ENCODE data around the gene CENPM.

CENPM gene

GRCh38 chr22:41904450-41905410 is 42.2 kb downstream of the CENPM start:
- DNase-seq = peak in 2 of 10 donors; percentile 71 to 83
- intact Hi-C loops (cut with DNase I) = no loop called here

GRCh38 chr22:41902932-41903421 is 44.0 kb downstream of the CENPM start:
- intact Hi-C loops (cut with DNase I) = no loop called here
- peak in 4 of 10 donors; percentile 19 to 83 (median 54) for DNase-seq

- intact Hi-C loops (cut with DNase I) = no loop called here
- peak in 1 of 10 donors; percentile 69 for DNase-seq
Measured at GRCh38 chr22:41902016-41902415, 44.9 kb downstream of the CENPM start.

GRCh38 chr22:41900652-41901312 is 46.2 kb downstream of the CENPM start:
- DNase-seq = peak in 2 of 10 donors; percentile 30 to 64
- intact Hi-C loops (cut with DNase I) = no loop called here

- intact Hi-C loops (cut with DNase I) = no loop called here
- DNase-seq = peak in 1 of 10 donors; percentile 67
Measured at GRCh38 chr22:41899992-41900651, 46.8 kb downstream of the CENPM start.

- no peak for DNase-seq
- intact Hi-C loops (cut with DNase I) = no loop called here
Measured at GRCh38 chr22:41899110-41899509, 47.8 kb downstream of the CENPM start.

GRCh38 chr22:41898645-41899044 is 48.3 kb downstream of the CENPM start:
- DNase-seq = peak in 2 of 10 donors; percentile 40 to 69
- intact Hi-C loops (cut with DNase I) = no loop called here

- intact Hi-C loops (cut with DNase I) = no loop called here
- peak in 1 of 10 donors; percentile 25 for DNase-seq
Measured at GRCh38 chr22:41893591-41894375, 53.2 kb downstream of the CENPM start.

- intact Hi-C loops (cut with DNase I) = no loop called here
- DNase-seq = peak in 2 of 10 donors; percentile 29 to 55
Measured at GRCh38 chr22:41892721-41893120, 54.2 kb downstream of the CENPM start.

- peak in 2 of 10 donors; percentile 36 to 48 for DNase-seq
- intact Hi-C loops (cut with DNase I) = no loop called here
Measured at GRCh38 chr22:41891407-41891806, 55.5 kb downstream of the CENPM start.

All from posterior cingulate gyrus (tissue), 11 donors.